Measurements from ENCODE around the gene TMEM150B.

Gene TMEM150B

DNA sequence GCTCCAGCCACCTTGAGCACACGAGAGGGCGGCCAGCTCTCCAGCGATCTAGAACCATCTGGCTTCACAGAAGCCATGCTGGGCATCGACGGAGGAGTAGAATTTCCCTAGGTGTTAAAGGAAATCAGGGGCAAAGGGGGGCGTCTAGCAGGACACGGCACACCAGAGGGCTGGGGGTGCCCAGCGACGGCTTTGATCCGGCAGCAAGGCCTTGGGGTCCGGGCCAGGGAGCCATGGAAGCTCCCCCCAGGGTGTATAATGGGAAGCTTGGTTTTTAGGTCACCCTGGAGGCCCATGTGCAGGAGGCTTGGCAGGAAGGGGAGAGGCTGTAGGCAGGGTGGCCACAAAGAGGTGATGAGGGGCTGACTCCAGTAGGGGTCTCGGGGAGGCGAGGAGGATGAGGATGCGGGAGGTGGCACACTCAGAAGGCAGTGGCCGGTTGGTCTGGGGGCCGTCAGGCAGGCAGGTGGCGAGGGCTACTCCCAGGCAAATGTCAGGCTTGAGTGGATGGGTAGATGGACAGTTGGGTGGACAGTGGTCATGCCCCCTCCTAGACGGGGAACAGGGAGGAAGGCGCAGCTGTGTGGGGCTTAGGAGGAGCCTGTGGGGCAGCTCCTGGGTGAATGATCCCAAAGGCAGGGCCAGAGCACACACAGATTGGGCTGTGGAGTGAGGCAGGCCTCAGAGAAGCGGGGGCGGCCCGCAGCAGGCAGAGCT is 20.1 kb upstream of the TMEM150B start:
- H3K36me3 ChIP-seq (ENCODE audit: low read length) = no peaks in the 10 kb centered on the region

DNA sequence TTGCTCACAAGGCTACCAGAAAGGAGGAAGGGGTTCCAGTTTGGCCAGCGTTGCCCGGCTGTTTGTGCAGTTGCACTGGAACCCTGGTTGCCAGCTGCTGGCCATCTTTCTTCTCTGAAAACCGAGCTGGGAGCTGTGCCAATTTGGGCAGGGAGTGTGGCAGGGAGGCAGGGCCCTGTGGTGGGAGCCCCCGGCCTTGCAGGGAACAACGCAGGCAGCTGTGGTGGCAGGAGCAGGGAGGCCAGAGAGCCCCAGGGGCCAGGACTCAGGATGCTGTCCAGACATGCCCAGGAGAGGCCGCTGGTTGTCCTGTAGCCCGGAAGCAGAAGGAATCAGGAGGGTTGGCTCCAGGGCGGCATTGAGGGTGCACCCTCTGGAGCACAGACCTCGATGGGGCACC is 19.3 kb upstream of the TMEM150B start:
- Histone ChIP-seq H3K9ac (ENCODE audit: low read length) (no peak overlapping the region), H3F3A (ENCODE audit: insufficient read depth) (no peaks in the 10 kb centered on the region), H3K36me3 (ENCODE audit: low read length) (no peaks in the 10 kb centered on the region), H3K79me2 (ENCODE audit: insufficient read depth, low read length) (0 out of 2 replicates have a peak, but pooled peaks cover 8% of the 10 kb centered on the region), H3K9me3 (ENCODE audit: insufficient read depth, low read length) (no peaks in the 10 kb centered on the region), H3K4me2 (ENCODE audit: low read depth, low read length, poor library complexity, severe bottlenecking) (no peak overlapping the region), H3K9me2 (replicated peaks; ENCODE audit: insufficient read depth, low read length) (no peaks in the 10 kb centered on the region), H3K27ac (ENCODE audit: low read depth, low read length) (no peak overlapping the region), H4K20me1 (ENCODE audit: low read depth, low read length) (no peaks in the 10 kb centered on the region), H3K27me3 (ENCODE audit: low read length) (no peaks in the 10 kb centered on the region), H2AFZ (ENCODE audit: low read depth, low read length, severe bottlenecking) (no peak overlapping the region), H3K4me3 (ENCODE audit: insufficient read depth, low read length, poor library complexity, severe bottlenecking) (no peak overlapping the region)
- TF ChIP-seq, protein P1, sequence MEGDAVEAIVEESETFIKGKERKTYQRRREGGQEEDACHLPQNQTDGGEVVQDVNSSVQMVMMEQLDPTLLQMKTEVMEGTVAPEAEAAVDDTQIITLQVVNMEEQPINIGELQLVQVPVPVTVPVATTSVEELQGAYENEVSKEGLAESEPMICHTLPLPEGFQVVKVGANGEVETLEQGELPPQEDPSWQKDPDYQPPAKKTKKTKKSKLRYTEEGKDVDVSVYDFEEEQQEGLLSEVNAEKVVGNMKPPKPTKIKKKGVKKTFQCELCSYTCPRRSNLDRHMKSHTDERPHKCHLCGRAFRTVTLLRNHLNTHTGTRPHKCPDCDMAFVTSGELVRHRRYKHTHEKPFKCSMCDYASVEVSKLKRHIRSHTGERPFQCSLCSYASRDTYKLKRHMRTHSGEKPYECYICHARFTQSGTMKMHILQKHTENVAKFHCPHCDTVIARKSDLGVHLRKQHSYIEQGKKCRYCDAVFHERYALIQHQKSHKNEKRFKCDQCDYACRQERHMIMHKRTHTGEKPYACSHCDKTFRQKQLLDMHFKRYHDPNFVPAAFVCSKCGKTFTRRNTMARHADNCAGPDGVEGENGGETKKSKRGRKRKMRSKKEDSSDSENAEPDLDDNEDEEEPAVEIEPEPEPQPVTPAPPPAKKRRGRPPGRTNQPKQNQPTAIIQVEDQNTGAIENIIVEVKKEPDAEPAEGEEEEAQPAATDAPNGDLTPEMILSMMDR (IDR thresholded peaks at IDR 0.05; ENCODE audit: insufficient read depth, low read length, poor library complexity, severe bottlenecking) = no peak
- no peak for TF ChIP-seq EZH2phosphoT487 (conservative IDR thresholded peaks at IDR 0.05; ENCODE audit: low read length)

More for the DNA sequence above, 20.1 kb upstream of the TMEM150B start:
- TF ChIP-seq, protein P1 (IDR thresholded peaks at IDR 0.05; ENCODE audit: insufficient read depth, low read length, poor library complexity, severe bottlenecking) = no peak
- no peak for TF ChIP-seq EZH2phosphoT487 (conservative IDR thresholded peaks at IDR 0.05; ENCODE audit: low read length)
- Histone ChIP-seq H3K27ac (ENCODE audit: low read depth, low read length) (no peak overlapping the region), H3K9me2 (replicated peaks; ENCODE audit: insufficient read depth, low read length) (no peaks in the 10 kb centered on the region), H3F3A (ENCODE audit: insufficient read depth) (no peaks in the 10 kb centered on the region), H3K4me2 (ENCODE audit: low read depth, low read length, poor library complexity, severe bottlenecking) (no peak overlapping the region), H3K4me3 (ENCODE audit: insufficient read depth, low read length, poor library complexity, severe bottlenecking) (no peak overlapping the region), H4K20me1 (ENCODE audit: low read depth, low read length) (no peaks in the 10 kb centered on the region), H3K9me3 (ENCODE audit: insufficient read depth, low read length) (no peaks in the 10 kb centered on the region), H3K79me2 (ENCODE audit: insufficient read depth, low read length) (0 out of 2 replicates have a peak, but pooled peaks cover 6% of the 10 kb centered on the region), H2AFZ (ENCODE audit: low read depth, low read length, severe bottlenecking) (no peak overlapping the region), H3K9ac (ENCODE audit: low read length) (no peak overlapping the region), H3K27me3 (ENCODE audit: low read length) (no peaks in the 10 kb centered on the region)

GRCh38 chr19:55341595-55342531 is 16.7 kb upstream of the TMEM150B start:
- H2AFZ ChIP-seq (ENCODE audit: low read depth, low read length, severe bottlenecking) = no peak overlapping the region
- no peaks in the 10 kb centered on the region for H3K9me3 ChIP-seq (ENCODE audit: insufficient read depth, low read length)
- 0 out of 2 replicates have a peak, but pooled peaks cover 8% of the 10 kb centered on the region for H3K79me2 ChIP-seq (ENCODE audit: insufficient read depth, low read length)
- TF ChIP-seq, protein P1 (IDR thresholded peaks at IDR 0.05; ENCODE audit: insufficient read depth, low read length, poor library complexity, severe bottlenecking) = no peak
- no peak for TF ChIP-seq EZH2phosphoT487 (conservative IDR thresholded peaks at IDR 0.05; ENCODE audit: low read length)
- H3K9me2 ChIP-seq (replicated peaks; ENCODE audit: insufficient read depth, low read length) = no peaks in the 10 kb centered on the region
- peak overlapping the region; percentile 87 for H3K4me3 ChIP-seq (ENCODE audit: insufficient read depth, low read length, poor library complexity, severe bottlenecking)
- H3K27ac ChIP-seq (ENCODE audit: low read depth, low read length) = no peak overlapping the region
- H3K9ac ChIP-seq (ENCODE audit: low read length) = peak overlapping the region; percentile 88
- H3K4me2 ChIP-seq (ENCODE audit: low read depth, low read length, poor library complexity, severe bottlenecking) = peak overlapping the region; percentile 97
- H3K36me3 ChIP-seq (ENCODE audit: low read length) = no peaks in the 10 kb centered on the region
- no peaks in the 10 kb centered on the region for H4K20me1 ChIP-seq (ENCODE audit: low read depth, low read length)
- no peaks in the 10 kb centered on the region for H3K27me3 ChIP-seq (ENCODE audit: low read length)
- no peaks in the 10 kb centered on the region for H3F3A ChIP-seq (ENCODE audit: insufficient read depth)

Measured in SU-DHL-6 (cell line).